NT2/D1 (cell line): Measurements from ENCODE around the gene ACVR1B.
A peak's percentile ranks its signal among the peaks of the same experiment; 100 is the strongest.

ENCODE experiments used
- DNase-seq: peaks from one replicate; pipeline ENCODE4 v3.0.0-alpha.2; 2011; ENCODE audit warnings: low read depth, low spot score
- H3K27me3 ChIP-seq: 2 replicates; pipeline ENCODE4 v1.6.0; 2011; ENCODE audit warnings: mild to moderate bottlenecking; ENCODE audit not compliant: insufficient read length, insufficient read depth
- H3K36me3 ChIP-seq: 2 replicates; pipeline ENCODE4 v1.6.1; 2011; ENCODE audit warnings: mild to moderate bottlenecking, low read length, mixed read lengths; ENCODE audit not compliant: insufficient read depth, insufficient read length
- H3K4me1 ChIP-seq: 2 replicates; pipeline ENCODE4 v1.5.1; 2011; ENCODE audit not compliant: insufficient read depth, insufficient read length
- H3K4me3 ChIP-seq: 2 replicates; pipeline ENCODE4 v1.5.1; 2011; ENCODE audit warnings: low read depth; ENCODE audit not compliant: insufficient read length
- H3K9ac ChIP-seq: 2 replicates; pipeline ENCODE4 v1.6.0; 2011; ENCODE audit warnings: low read depth; ENCODE audit not compliant: insufficient read length
- H3K9me3 ChIP-seq: 2 replicates; pipeline ENCODE4 v1.5.1; 2011; ENCODE audit warnings: mild to moderate bottlenecking, low read length; ENCODE audit not compliant: insufficient read depth
- SUZ12 ChIP-seq: IDR thresholded peaks from 2 replicates; pipeline ENCODE4 v1.6.1; 2011; ENCODE audit not compliant: insufficient read length, insufficient read depth; ENCODE audit errors: extremely low read depth
- YY1 ChIP-seq: IDR thresholded peaks from 2 replicates; pipeline ENCODE4 v1.6.1; 2011; ENCODE audit not compliant: insufficient read length, insufficient read depth
- ZNF274 ChIP-seq: IDR thresholded peaks from 2 replicates; pipeline ENCODE4 v1.6.1; 2011; ENCODE audit warnings: mild to moderate bottlenecking, low read depth, low read length

Gene ACVR1B

GRCh38 chr12:52037248-52037861 lies 85.9 kb downstream of the ACVR1B start:
- no peak for DNase-seq
- H3K36me3 ChIP-seq = peaks cover 4% of the 10 kb centered on the region
- H3K27me3 ChIP-seq = peaks cover 39% of the 10 kb centered on the region
- no peaks in the 10 kb centered on the region for H3K9me3 ChIP-seq
- peak overlapping the region; percentile 73 for H3K4me3 ChIP-seq
- H3K9ac ChIP-seq = peak overlapping the region; percentile 80
- no peak for TF ChIP-seq SUZ12
- H3K4me1 ChIP-seq = peaks cover 23% of the 10 kb centered on the region

GRCh38 chr12:52038447-52038846 lies 86.9 kb downstream of the ACVR1B start:
- DNase-seq = no peak
- Histone ChIP-seq H3K4me1 (peaks cover 22% of the 10 kb centered on the region), H3K9ac (no peak overlapping the region), H3K36me3 (peaks cover 15% of the 10 kb centered on the region), H3K4me3 (peak overlapping the region; percentile 3), H3K27me3 (peaks cover 36% of the 10 kb centered on the region), H3K9me3 (no peaks in the 10 kb centered on the region)
- no peak for TF ChIP-seq YY1
- TF ChIP-seq SUZ12 = no peak
- no peak for TF ChIP-seq ZNF274

GRCh38 chr12:52041035-52041434 lies 89.5 kb downstream of the ACVR1B start:
- no peaks in the 10 kb centered on the region for H3K9me3 ChIP-seq
- no peak overlapping the region for H3K4me3 ChIP-seq
- DNase-seq = no peak
- H3K27me3 ChIP-seq = peaks cover 10% of the 10 kb centered on the region
- no peak overlapping the region for H3K9ac ChIP-seq
- peaks cover 18% of the 10 kb centered on the region for H3K4me1 ChIP-seq
- no peak for TF ChIP-seq SUZ12
- TF ChIP-seq YY1 = no peak
- TF ChIP-seq ZNF274 = no peak
- H3K36me3 ChIP-seq = peaks cover 33% of the 10 kb centered on the region

- Histone ChIP-seq H3K9ac (no peak overlapping the region), H3K9me3 (no peaks in the 10 kb centered on the region), H3K4me1 (peaks cover 12% of the 10 kb centered on the region), H3K27me3 (peaks cover 3% of the 10 kb centered on the region), H3K36me3 (peaks cover 37% of the 10 kb centered on the region), H3K4me3 (no peak overlapping the region)
- DNase-seq = no peak
- TF ChIP-seq SUZ12 = no peak
- TF ChIP-seq ZNF274 = no peak
- TF ChIP-seq YY1 = no peak
Observed at GRCh38 chr12:52041695-52042123, 90.2 kb downstream of the ACVR1B start.

GRCh38 chr12:52042706-52043385 lies 91.3 kb downstream of the ACVR1B start:
- Histone ChIP-seq H3K36me3 (peaks cover 46% of the 10 kb centered on the region), H3K27me3 (peaks cover 2% of the 10 kb centered on the region), H3K9ac (no peak overlapping the region), H3K9me3 (no peaks in the 10 kb centered on the region), H3K4me1 (peaks cover 12% of the 10 kb centered on the region), H3K4me3 (no peak overlapping the region)
- TF ChIP-seq ZNF274 (no peak), YY1 (no peak), SUZ12 (no peak)
- no peak for DNase-seq

- no peak for DNase-seq
- peaks cover 9% of the 10 kb centered on the region for H3K4me1 ChIP-seq
- H3K4me3 ChIP-seq = no peak overlapping the region
- no peak overlapping the region for H3K9ac ChIP-seq
- H3K27me3 ChIP-seq = peaks cover under 1% of the 10 kb centered on the region
- no peak for TF ChIP-seq ZNF274
- no peak for TF ChIP-seq YY1
- TF ChIP-seq SUZ12 = no peak
- H3K9me3 ChIP-seq = no peaks in the 10 kb centered on the region
- H3K36me3 ChIP-seq = peaks cover 46% of the 10 kb centered on the region
Observed at GRCh38 chr12:52043386-52044212, 92.1 kb downstream of the ACVR1B start.

- Histone ChIP-seq H3K36me3 (peaks cover 46% of the 10 kb centered on the region), H3K27me3 (peaks cover 8% of the 10 kb centered on the region), H3K9me3 (no peaks in the 10 kb centered on the region), H3K4me3 (no peak overlapping the region), H3K4me1 (peaks cover 7% of the 10 kb centered on the region), H3K9ac (no peak overlapping the region)
- no peak for TF ChIP-seq YY1
- TF ChIP-seq SUZ12 = no peak
- TF ChIP-seq ZNF274 = no peak
- DNase-seq = no peak
Observed at GRCh38 chr12:52044292-52044983, 92.9 kb downstream of the ACVR1B start.
